GM18861 (cell line): ENCODE measurements around the gene FAM120B.
"Not testable (repeated sequence)": the region's sequence is repeated elsewhere in the genome, so short reads cannot be mapped to it uniquely, and the experiment has no call there.

Experiments
- ATAC-seq: cut with Tn5 transposase; IDR thresholded peaks from one replicate; pipeline ENCODE4 v1.9.1; 2021; ENCODE audit not compliant: unreplicated experiment

FAM120B gene

GRCh38 chr6:170306324-170307079, at the start of gene FAM120B:
Gene FAM120B (plus strand): TSS chr6:170306758. CDS start chr6:170317391, 10,633 bp downstream.
- peak; percentile 98 for ATAC-seq

GRCh38 chr6:170257376-170257775, 49.2 kb upstream of the FAM120B start:
- ATAC-seq, result no peak

GRCh38 chr6:170258407-170258806, 48.2 kb upstream of the FAM120B start:
- no peak for ATAC-seq

GRCh38 chr6:170259278-170259677, 47.3 kb upstream of the FAM120B start:
- no peak for ATAC-seq

GRCh38 chr6:170260686-170261085, 45.9 kb upstream of the FAM120B start:
- ATAC-seq, result no peak

- no peak for ATAC-seq
Measured at GRCh38 chr6:170261643-170262488, 44.7 kb upstream of the FAM120B start.

GRCh38 chr6:170262489-170263088, 44.0 kb upstream of the FAM120B start:
- no peak for ATAC-seq

GRCh38 chr6:170263410-170263809, 43.1 kb upstream of the FAM120B start:
- ATAC-seq, result no peak

GRCh38 chr6:170264086-170264485, 42.5 kb upstream of the FAM120B start:
- no peak for ATAC-seq

GRCh38 chr6:170264644-170265043, 41.9 kb upstream of the FAM120B start:
- ATAC-seq, result not testable (repeated sequence)

- no peak for ATAC-seq
Measured at GRCh38 chr6:170265655-170266054, 40.9 kb upstream of the FAM120B start.

GRCh38 chr6:170266061-170266825, 40.3 kb upstream of the FAM120B start:
- no peak for ATAC-seq

GRCh38 chr6:170267688-170268087, 38.9 kb upstream of the FAM120B start:
- ATAC-seq, result no peak

- ATAC-seq, result no peak
Measured at GRCh38 chr6:170268216-170269129, 38.1 kb upstream of the FAM120B start.

GRCh38 chr6:170269151-170269845, 37.3 kb upstream of the FAM120B start:
- no peak for ATAC-seq

GRCh38 chr6:170269846-170270541, 36.6 kb upstream of the FAM120B start:
- ATAC-seq, result no peak

GRCh38 chr6:170270984-170271593, 35.5 kb upstream of the FAM120B start:
- ATAC-seq, result no peak

GRCh38 chr6:170271771-170272314, 34.7 kb upstream of the FAM120B start:
- peak; percentile 98 for ATAC-seq
